ENCODE measurements around the gene MYO18B. TPM values are rescaled to one million over a fixed set of nuclear protein-coding genes. Genes with fewer than 3 reads are reported as not detected.

Gene MYO18B
- total RNA-seq, 1 donor from 2014 or later = 1.1 TPM

GRCh38 chr22:25774575-25775026, 32.6 kb downstream of the MYO18B start:
- Mint-ChIP-seq H3K27me3 (ENCODE audit: insufficient read depth) (no peaks in the 10 kb centered on the region), H3K4me3 (no peak overlapping the region), H3K36me3 (ENCODE audit: low read depth) (no peaks in the 10 kb centered on the region), H3K27ac (no peak overlapping the region), H3K9me3 (peaks cover 5% of the 10 kb centered on the region), H3K4me1 (ENCODE audit: low read depth) (peaks cover 31% of the 10 kb centered on the region)
- intact Hi-C loops (cut with micrococcal nuclease) = loop anchor here (2.0 kb wide), 1 partner anchor 556 kb away; no protein-coding TSS in a partner anchor
- no peak for DNase-seq (ENCODE audit: low spot score)

DNA sequence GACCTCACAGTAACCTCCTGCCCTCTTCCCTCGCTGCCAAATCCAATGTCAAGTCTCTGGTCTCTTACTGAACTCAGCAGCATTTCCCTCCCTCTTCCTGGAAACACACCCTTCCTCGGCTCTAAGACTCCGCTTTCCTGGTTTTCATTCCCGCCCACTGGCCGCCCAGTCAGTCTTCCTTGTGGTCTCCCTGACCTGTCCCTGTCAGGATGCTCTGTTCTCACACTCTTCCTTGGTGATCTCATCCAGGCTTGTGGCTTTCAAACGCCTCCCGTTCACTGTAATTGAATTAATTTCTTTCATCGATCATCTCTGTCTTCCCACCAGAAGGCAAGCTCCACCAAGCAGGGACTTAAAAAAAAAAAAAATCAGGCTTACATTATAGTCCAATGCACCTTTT, 33.5 kb downstream of the MYO18B start:
- Mint-ChIP-seq H3K4me1 (ENCODE audit: low read depth) (peaks cover 22% of the 10 kb centered on the region), H3K36me3 (ENCODE audit: low read depth) (no peaks in the 10 kb centered on the region), H3K4me3 (no peak overlapping the region), H3K9me3 (no peaks in the 10 kb centered on the region), H3K27ac (no peak overlapping the region), H3K27me3 (ENCODE audit: insufficient read depth) (no peaks in the 10 kb centered on the region)
- intact Hi-C loops (cut with micrococcal nuclease) = loop anchor here (2.0 kb wide), 1 partner anchor 555 kb away; no protein-coding TSS in a partner anchor
- no peak for DNase-seq (ENCODE audit: low spot score)

DNA sequence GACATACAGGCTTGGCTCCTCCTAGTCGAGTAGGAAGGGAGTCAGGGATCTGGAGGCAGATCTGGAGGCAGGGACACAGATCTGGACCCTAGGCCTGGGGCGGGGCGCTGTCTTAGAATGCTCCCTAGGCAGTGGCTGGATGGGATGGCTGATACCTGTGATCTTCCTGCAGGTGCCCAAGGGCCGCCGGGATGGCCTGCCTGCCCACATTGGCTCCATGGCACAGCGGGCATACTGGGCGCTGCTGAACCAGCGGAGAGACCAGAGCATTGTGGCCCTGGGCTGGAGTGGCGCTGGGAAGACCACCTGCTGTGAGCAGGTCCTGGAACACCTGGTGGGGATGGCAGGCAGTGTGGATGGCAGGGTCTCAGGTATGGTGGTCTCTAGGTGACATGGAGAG, 35.4 kb downstream of the MYO18B start:
- no peak overlapping the region for H3K27ac Mint-ChIP-seq
- DNase-seq (ENCODE audit: low spot score) = no peak
- H3K36me3 Mint-ChIP-seq (ENCODE audit: low read depth) = no peaks in the 10 kb centered on the region
- no peak overlapping the region for H3K4me3 Mint-ChIP-seq
- no peaks in the 10 kb centered on the region for H3K9me3 Mint-ChIP-seq
- no peaks in the 10 kb centered on the region for H3K27me3 Mint-ChIP-seq (ENCODE audit: insufficient read depth)
- H3K4me1 Mint-ChIP-seq (ENCODE audit: low read depth) = peaks cover 9% of the 10 kb centered on the region
- intact Hi-C loops (cut with micrococcal nuclease) = no loop called here

DNA sequence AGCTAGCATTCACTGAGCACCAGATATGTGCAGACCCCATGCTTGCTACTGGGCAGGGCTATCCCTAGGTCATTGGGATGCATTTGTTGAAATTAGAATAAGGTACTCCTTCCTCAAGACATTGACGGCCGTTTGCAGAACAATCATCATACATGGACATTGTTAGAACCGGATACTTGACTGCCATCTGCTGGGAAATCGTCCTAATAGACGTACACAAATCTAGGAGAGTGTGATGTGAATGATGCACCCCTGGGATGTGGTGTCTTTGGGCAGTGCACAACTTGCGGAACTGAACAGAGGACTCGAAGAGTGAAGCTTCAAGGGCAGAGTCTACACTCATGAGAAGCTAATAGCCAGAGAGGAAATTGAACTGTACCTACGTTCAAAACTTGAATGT, 35.9 kb downstream of the MYO18B start:
- Mint-ChIP-seq H3K27ac (no peak overlapping the region), H3K4me1 (ENCODE audit: low read depth) (peaks cover 4% of the 10 kb centered on the region), H3K36me3 (ENCODE audit: low read depth) (no peaks in the 10 kb centered on the region), H3K27me3 (ENCODE audit: insufficient read depth) (no peaks in the 10 kb centered on the region), H3K9me3 (no peaks in the 10 kb centered on the region), H3K4me3 (no peak overlapping the region)
- peak; percentile 8 for DNase-seq (ENCODE audit: low spot score)
- intact Hi-C loops (cut with micrococcal nuclease) = loop anchor here (1.0 kb wide), 1 partner anchor 330 kb away; no protein-coding TSS in a partner anchor

DNA sequence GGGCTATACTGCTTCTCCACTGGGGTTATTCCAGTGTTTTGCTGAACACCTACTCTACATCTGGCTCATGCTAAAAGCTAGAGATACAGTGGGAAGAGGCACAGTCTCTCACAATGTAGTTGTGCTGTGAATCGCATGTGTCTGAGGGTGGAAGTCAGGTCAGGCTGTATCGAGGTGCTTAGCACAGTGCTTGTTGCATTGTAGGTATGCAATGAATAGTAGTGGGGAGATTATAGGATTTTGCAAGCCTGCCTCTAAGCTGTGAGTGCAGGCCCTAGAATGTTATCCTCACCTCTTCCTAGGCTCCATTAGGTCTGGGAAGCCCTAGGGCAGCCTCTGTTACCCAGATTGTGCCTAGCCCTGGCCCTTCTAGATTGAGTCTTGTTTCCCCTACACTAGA, 37.4 kb downstream of the MYO18B start:
- intact Hi-C loops (cut with micrococcal nuclease) = no loop called here
- no peaks in the 10 kb centered on the region for H3K27me3 Mint-ChIP-seq (ENCODE audit: insufficient read depth)

GRCh38 chr22:25779890-25780289, 37.9 kb downstream of the MYO18B start:
- DNase-seq (ENCODE audit: low spot score) = no peak
- H3K27ac Mint-ChIP-seq = no peak overlapping the region
- intact Hi-C loops (cut with micrococcal nuclease) = loop anchor here (10.0 kb wide), 1 partner anchor 565 kb away; the partner anchor contains the start of gene CRYBB2
- no peaks in the 10 kb centered on the region for H3K36me3 Mint-ChIP-seq (ENCODE audit: low read depth)
- no peaks in the 10 kb centered on the region for H3K4me1 Mint-ChIP-seq (ENCODE audit: low read depth)
- H3K27me3 Mint-ChIP-seq (ENCODE audit: insufficient read depth) = no peaks in the 10 kb centered on the region
- no peaks in the 10 kb centered on the region for H3K9me3 Mint-ChIP-seq
- no peak overlapping the region for H3K4me3 Mint-ChIP-seq

More for the DNA sequence above, 37.4 kb downstream of the MYO18B start:
- H3K27ac Mint-ChIP-seq = no peak overlapping the region
- H3K9me3 Mint-ChIP-seq = no peaks in the 10 kb centered on the region
- H3K4me1 Mint-ChIP-seq (ENCODE audit: low read depth) = no peaks in the 10 kb centered on the region
- H3K4me3 Mint-ChIP-seq = no peak overlapping the region
- H3K36me3 Mint-ChIP-seq (ENCODE audit: low read depth) = no peaks in the 10 kb centered on the region
- DNase-seq (ENCODE audit: low spot score) = no peak

GRCh38 chr22:25780673-25781072, 38.7 kb downstream of the MYO18B start:
- no peak overlapping the region for H3K27ac Mint-ChIP-seq
- H3K27me3 Mint-ChIP-seq (ENCODE audit: insufficient read depth) = peaks cover 2% of the 10 kb centered on the region
- H3K4me3 Mint-ChIP-seq = no peak overlapping the region
- intact Hi-C loops (cut with micrococcal nuclease) = loop anchor here (10.0 kb wide), 1 partner anchor 566 kb away; the partner anchor contains the start of gene CRYBB2
- DNase-seq (ENCODE audit: low spot score) = no peak
- H3K36me3 Mint-ChIP-seq (ENCODE audit: low read depth) = no peaks in the 10 kb centered on the region
- no peaks in the 10 kb centered on the region for H3K4me1 Mint-ChIP-seq (ENCODE audit: low read depth)
- no peaks in the 10 kb centered on the region for H3K9me3 Mint-ChIP-seq

- Mint-ChIP-seq H3K4me3 (no peak overlapping the region), H3K9me3 (no peaks in the 10 kb centered on the region), H3K4me1 (ENCODE audit: low read depth) (no peaks in the 10 kb centered on the region), H3K36me3 (ENCODE audit: low read depth) (no peaks in the 10 kb centered on the region), H3K27ac (no peak overlapping the region), H3K27me3 (ENCODE audit: insufficient read depth) (peaks cover 2% of the 10 kb centered on the region)
- intact Hi-C loops (cut with micrococcal nuclease) = loop anchor here (10.0 kb wide), 1 partner anchor 567 kb away; the partner anchor contains the start of gene CRYBB2
- DNase-seq (ENCODE audit: low spot score) = no peak
Observed at GRCh38 chr22:25781801-25782200, 39.8 kb downstream of the MYO18B start.

DNA sequence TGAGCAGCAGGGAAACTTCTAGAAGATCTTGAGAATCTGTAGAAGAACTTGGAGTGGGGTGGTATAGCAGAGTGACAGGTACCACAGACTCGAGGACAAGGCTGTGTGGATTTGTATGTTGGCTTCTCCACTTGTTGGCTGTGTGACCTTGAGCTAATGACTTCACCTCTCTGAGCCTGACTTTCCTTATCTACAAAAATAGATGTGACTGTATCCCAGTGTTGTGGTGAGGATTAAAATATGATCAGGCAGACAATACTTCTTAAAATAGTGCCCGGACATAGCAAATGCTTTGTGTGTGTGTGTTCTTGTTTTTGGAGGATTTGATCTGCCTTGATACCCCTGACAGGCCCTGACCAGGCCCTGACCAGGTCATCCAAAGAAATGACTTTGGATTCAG, 40.8 kb downstream of the MYO18B start:
- DNase-seq (ENCODE audit: low spot score) = no peak
- no peak overlapping the region for H3K27ac Mint-ChIP-seq
- no peak overlapping the region for H3K4me3 Mint-ChIP-seq
- peaks cover 2% of the 10 kb centered on the region for H3K27me3 Mint-ChIP-seq (ENCODE audit: insufficient read depth)
- H3K36me3 Mint-ChIP-seq (ENCODE audit: low read depth) = no peaks in the 10 kb centered on the region
- no peaks in the 10 kb centered on the region for H3K4me1 Mint-ChIP-seq (ENCODE audit: low read depth)
- H3K9me3 Mint-ChIP-seq = no peaks in the 10 kb centered on the region
- intact Hi-C loops (cut with micrococcal nuclease) = loop anchor here (10.0 kb wide), 1 partner anchor 568 kb away; the partner anchor contains the start of gene CRYBB2

DNA sequence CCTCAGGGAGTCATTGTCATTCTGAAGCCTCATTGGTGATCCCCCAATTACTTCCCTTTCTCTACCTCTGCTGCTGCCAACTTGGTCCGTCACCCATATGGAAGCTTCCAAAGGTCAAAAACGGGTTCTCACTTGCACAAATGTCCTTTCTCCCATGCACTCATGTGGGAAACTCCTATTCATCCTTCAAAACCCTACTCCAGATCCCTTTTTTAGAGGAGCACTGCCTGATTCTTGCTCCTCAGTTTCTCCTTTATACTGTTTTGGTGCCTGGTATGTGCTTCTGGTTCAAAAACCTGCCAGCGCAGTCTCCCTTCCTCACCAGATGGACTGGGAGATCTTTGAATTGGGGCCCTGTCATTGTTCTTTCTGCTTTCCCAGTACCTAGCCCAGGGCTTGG, 41.9 kb downstream of the MYO18B start:
- Mint-ChIP-seq H3K27me3 (ENCODE audit: insufficient read depth) (peaks cover 4% of the 10 kb centered on the region), H3K9me3 (no peaks in the 10 kb centered on the region), H3K36me3 (ENCODE audit: low read depth) (no peaks in the 10 kb centered on the region), H3K27ac (no peak overlapping the region), H3K4me3 (no peak overlapping the region), H3K4me1 (ENCODE audit: low read depth) (no peaks in the 10 kb centered on the region)
- intact Hi-C loops (cut with micrococcal nuclease) = loop anchor here (10.0 kb wide), 1 partner anchor 569 kb away; the partner anchor contains the start of gene CRYBB2
- no peak for DNase-seq (ENCODE audit: low spot score)

- peaks cover 4% of the 10 kb centered on the region for H3K27me3 Mint-ChIP-seq (ENCODE audit: insufficient read depth)
- DNase-seq (ENCODE audit: low spot score) = no peak
- H3K27ac Mint-ChIP-seq = no peak overlapping the region
- H3K9me3 Mint-ChIP-seq = no peaks in the 10 kb centered on the region
- intact Hi-C loops (cut with micrococcal nuclease) = loop anchor here (10.0 kb wide), 1 partner anchor 571 kb away; the partner anchor contains the start of gene CRYBB2
- no peak overlapping the region for H3K4me3 Mint-ChIP-seq
- H3K4me1 Mint-ChIP-seq (ENCODE audit: low read depth) = no peaks in the 10 kb centered on the region
- H3K36me3 Mint-ChIP-seq (ENCODE audit: low read depth) = no peaks in the 10 kb centered on the region
Observed at GRCh38 chr22:25786165-25786564, 44.2 kb downstream of the MYO18B start.

DNA sequence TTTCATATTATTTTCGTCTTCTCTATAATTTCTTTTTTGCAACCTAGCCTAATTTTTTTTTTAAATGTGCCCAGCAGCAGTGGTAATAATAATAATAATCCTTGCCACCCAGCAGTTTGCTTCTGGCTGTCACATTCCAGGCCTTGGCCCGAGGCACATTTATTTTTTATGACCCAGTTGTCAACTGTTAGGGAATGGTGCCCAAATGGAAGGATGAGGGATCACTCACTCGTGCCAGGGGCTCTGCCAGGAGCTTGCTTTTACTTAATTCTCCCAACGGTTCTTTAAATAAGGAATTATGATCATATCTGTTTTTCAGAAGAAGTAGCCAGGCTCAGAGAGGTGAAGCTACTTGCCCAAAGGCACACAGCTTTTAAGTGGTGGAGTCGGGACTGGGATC, 49.6 kb downstream of the MYO18B start:
- H3K36me3 Mint-ChIP-seq (ENCODE audit: low read depth) = no peaks in the 10 kb centered on the region
- no peak overlapping the region for H3K27ac Mint-ChIP-seq
- no peak overlapping the region for H3K4me3 Mint-ChIP-seq
- DNase-seq (ENCODE audit: low spot score) = no peak
- H3K27me3 Mint-ChIP-seq (ENCODE audit: insufficient read depth) = peaks cover 5% of the 10 kb centered on the region
- intact Hi-C loops (cut with micrococcal nuclease) = no loop called here
- H3K4me1 Mint-ChIP-seq (ENCODE audit: low read depth) = no peaks in the 10 kb centered on the region
- H3K9me3 Mint-ChIP-seq = no peaks in the 10 kb centered on the region

- Mint-ChIP-seq H3K27me3 (ENCODE audit: insufficient read depth) (peaks cover 5% of the 10 kb centered on the region), H3K4me3 (no peak overlapping the region), H3K36me3 (ENCODE audit: low read depth) (no peaks in the 10 kb centered on the region), H3K9me3 (no peaks in the 10 kb centered on the region), H3K27ac (no peak overlapping the region), H3K4me1 (ENCODE audit: low read depth) (no peaks in the 10 kb centered on the region)
- no peak for DNase-seq (ENCODE audit: low spot score)
- intact Hi-C loops (cut with micrococcal nuclease) = no loop called here
Observed at GRCh38 chr22:25795478-25795877, 53.5 kb downstream of the MYO18B start.

Data from activated T-helper 1 cell treated with anti-CD3 and anti-CD28 coated beads, Interleukin-12 subunit alpha, Interleukin-12 subunit beta, Interleukin-2, Interleukin-4 antibody, amounts not matched to agents 30 ng/mL and 10 ng/mL and 1 ng/mL, durations not matched to agents 14 hours and 24 hours and 36 hours (primary cell).